ENCODE data around the gene NCR3LG1. TPM values are rescaled to one million over a fixed set of nuclear protein-coding genes. Genes with fewer than 3 reads are reported as not detected.

Gene NCR3LG1
- total RNA-seq, 1 experiment from 2014 or later: 1.4 TPM

DNA sequence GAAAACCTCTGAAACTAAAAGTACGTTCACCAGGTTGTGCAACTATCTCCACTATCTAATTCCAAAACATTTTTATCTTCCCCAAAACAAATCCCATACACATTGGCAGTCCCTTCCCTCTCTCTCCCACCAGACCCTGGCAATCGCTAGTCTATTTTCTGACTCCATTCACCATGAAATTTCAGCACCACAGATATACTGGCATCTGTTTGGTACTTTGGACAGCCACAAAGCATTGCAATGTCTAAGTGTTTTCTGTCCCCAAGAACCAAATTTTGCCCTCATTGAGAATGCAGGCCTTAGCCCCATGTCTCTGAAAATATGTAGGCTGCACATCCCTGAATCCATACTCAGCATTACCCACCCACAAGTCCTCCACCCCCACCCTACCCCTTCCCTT lies 64.9 kb downstream of the NCR3LG1 start:
- Histone ChIP-seq H2BK5ac (ENCODE audit: insufficient read length, low read length) (no peak overlapping the region), H2BK120ac (ENCODE audit: low read depth, low read length, poor library complexity, severe bottlenecking) (no peak overlapping the region), H2BK12ac (ENCODE audit: insufficient read length, low read depth, low read length) (no peak overlapping the region), H3K18ac (ENCODE audit: insufficient read length, low read depth, low read length) (no peak overlapping the region), H3K79me2 (ENCODE audit: insufficient read depth, low read length) (no peaks in the 10 kb centered on the region), H3K56ac (ENCODE audit: insufficient read length, low read depth, low read length) (no peak overlapping the region), H4K5ac (ENCODE audit: insufficient read length, low read depth, low read length) (no peak overlapping the region), H4K91ac (ENCODE audit: insufficient read length, low read depth, low read length) (no peak overlapping the region), H3K23me2 (ENCODE audit: insufficient read length, low read depth, low read length, poor library complexity, severe bottlenecking) (no peaks in the 10 kb centered on the region), H3K27me3 (ENCODE audit: insufficient read depth, low read length) (no peaks in the 10 kb centered on the region), H2BK15ac (ENCODE audit: low read depth, low read length) (no peak overlapping the region), H4K8ac (replicated peaks; ENCODE audit: insufficient read length, low read depth, low read length) (no peak overlapping the region), H3K4me1 (ENCODE audit: insufficient read depth, low read length) (no peaks in the 10 kb centered on the region), H3K14ac (ENCODE audit: insufficient read depth, low read length) (no peak overlapping the region), H3K9me3 (ENCODE audit: control insufficient read depth, low read depth, low read length) (no peaks in the 10 kb centered on the region), H3K4ac (ENCODE audit: low read depth, low read length) (no peak overlapping the region), H3K23ac (ENCODE audit: insufficient read length, low read depth, low read length) (no peak overlapping the region), H4K20me1 (ENCODE audit: control insufficient read depth, insufficient read depth, insufficient read length) (no peaks in the 10 kb centered on the region), H2AK5ac (ENCODE audit: insufficient read length, low read length) (no peak overlapping the region), H3K9ac (ENCODE audit: extremely low read depth, insufficient read length, low read length) (no peak overlapping the region), H3K4me2 (ENCODE audit: insufficient read depth, insufficient read length, low read length) (no peak overlapping the region), H2AFZ (ENCODE audit: low read length) (no peak overlapping the region), H3K27ac (ENCODE audit: insufficient read length, low read depth, low read length) (no peak overlapping the region), H3T11ph (ENCODE audit: low read length) (no peak overlapping the region), H2BK20ac (ENCODE audit: low read depth, low read length, poor library complexity, severe bottlenecking) (no peak overlapping the region), H3K79me1 (ENCODE audit: insufficient read depth, low read depth, low read length, poor library complexity, severe bottlenecking) (no peaks in the 10 kb centered on the region)
- peaks cover 66% of the 10 kb centered on the region for H3K27me3 Mint-ChIP-seq (ENCODE audit: low read depth)
- H3K4me3 Mint-ChIP-seq: no peak overlapping the region
- no peaks in the 10 kb centered on the region for H3K36me3 Mint-ChIP-seq (ENCODE audit: insufficient read depth in 1 of 3, low read depth in 3 of 3)
- peaks cover 0 to 3% of the 10 kb centered on the region in 2 experiments; a peak in 1 of 5 replicates for H3K9me3 Mint-ChIP-seq
- TF ChIP-seq, protein P1, sequence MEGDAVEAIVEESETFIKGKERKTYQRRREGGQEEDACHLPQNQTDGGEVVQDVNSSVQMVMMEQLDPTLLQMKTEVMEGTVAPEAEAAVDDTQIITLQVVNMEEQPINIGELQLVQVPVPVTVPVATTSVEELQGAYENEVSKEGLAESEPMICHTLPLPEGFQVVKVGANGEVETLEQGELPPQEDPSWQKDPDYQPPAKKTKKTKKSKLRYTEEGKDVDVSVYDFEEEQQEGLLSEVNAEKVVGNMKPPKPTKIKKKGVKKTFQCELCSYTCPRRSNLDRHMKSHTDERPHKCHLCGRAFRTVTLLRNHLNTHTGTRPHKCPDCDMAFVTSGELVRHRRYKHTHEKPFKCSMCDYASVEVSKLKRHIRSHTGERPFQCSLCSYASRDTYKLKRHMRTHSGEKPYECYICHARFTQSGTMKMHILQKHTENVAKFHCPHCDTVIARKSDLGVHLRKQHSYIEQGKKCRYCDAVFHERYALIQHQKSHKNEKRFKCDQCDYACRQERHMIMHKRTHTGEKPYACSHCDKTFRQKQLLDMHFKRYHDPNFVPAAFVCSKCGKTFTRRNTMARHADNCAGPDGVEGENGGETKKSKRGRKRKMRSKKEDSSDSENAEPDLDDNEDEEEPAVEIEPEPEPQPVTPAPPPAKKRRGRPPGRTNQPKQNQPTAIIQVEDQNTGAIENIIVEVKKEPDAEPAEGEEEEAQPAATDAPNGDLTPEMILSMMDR (conservative IDR thresholded peaks at IDR 0.05): no peak
- whole genome bisulfite sequencing (ENCODE audit: extremely low coverage, insufficient read length, low lambda C conversion rate): no CpG with 5 or more reads among the region's 2 CpGs
- no peak for DNase-seq
- peaks cover 23 to 35% of the 10 kb centered on the region in 2 experiments for H3K4me1 Mint-ChIP-seq
- no peak overlapping the region for H3K27ac Mint-ChIP-seq
